Activated CD4-positive, alpha-beta T cell treated with anti-CD3 and anti-CD28 coated beads, Interleukin-2, amount 10 ng/mL, durations not matched to agents 24 days and 14 days (primary cell): Measurements from ENCODE around the gene VPS13D. TPM values are rescaled to one million over a fixed set of nuclear protein-coding genes. Genes with fewer than 3 reads are reported as not detected.

Experiments
- DNase-seq: peaks from one replicate; pipeline ENCODE4 v3.0.0; 2022
- H3K27ac Mint-ChIP-seq: one replicate; pipeline ENCODE4 v1.8.0; 2022; ENCODE audit warnings: mild to moderate bottlenecking, mixed read lengths
- H3K27me3 Mint-ChIP-seq: one replicate; pipeline ENCODE4 v1.8.0; 2022; ENCODE audit warnings: mixed read lengths
- H3K36me3 Mint-ChIP-seq: one replicate; pipeline ENCODE4 v1.8.0; 2022; ENCODE audit warnings: low read depth, mild to moderate bottlenecking, mixed read lengths
- H3K4me1 Mint-ChIP-seq: one replicate; pipeline ENCODE4 v1.8.0; 2021; ENCODE audit warnings: mixed read lengths
- H3K4me3 Mint-ChIP-seq: one replicate; pipeline ENCODE4 v1.8.0; 2022; ENCODE audit warnings: mild to moderate bottlenecking, moderate library complexity, mixed read lengths
- H3K9me3 Mint-ChIP-seq: one replicate; pipeline ENCODE4 v1.8.0; 2021; ENCODE audit warnings: mixed read lengths
- intact Hi-C: fragments of 100-400 bp; cut with micrococcal nuclease; formaldehyde crosslinking; loops from one replicate; pipeline ENCODE4 v1.15.1; 2023
- total RNA-seq: library from RNA; stranded (reverse); gene quantifications from 2 replicates; pipeline ENCODE4 v1.2.3, GENCODE V29; 2022

The VPS13D gene
- total RNA-seq, result 26.9 and 30.8 TPM in 2 replicates

- Mint-ChIP-seq H3K27ac (peak within 1 kb of the TSS; percentile 37), H3K36me3 (peaks cover 3% of the 10 kb centered on the region), H3K27me3 (peaks cover 4% of the 10 kb centered on the region), H3K9me3 (no peaks in the 10 kb centered on the region), H3K4me3 (peak within 1 kb of the TSS; percentile 87), H3K4me1 (peaks cover 8% of the 10 kb centered on the region)
- intact Hi-C loops, result loop anchor here (1.0 to 2.0 kb wide), 2 partner anchors 389 to 429 kb away; no protein-coding TSS in a partner anchor
- DNase-seq, result peak; percentile 96
Observed at GRCh38 chr1:12229835-12230548, at the start of gene VPS13D. Gene VPS13D (plus strand): TSS chr1:12230030. CDS start chr1:12234267, 4,237 bp downstream.

GRCh38 chr1:12180315-12180714 is 49.5 kb upstream of the VPS13D start:
- intact Hi-C loops, result no loop called here
- peaks cover 51% of the 10 kb centered on the region for H3K36me3 Mint-ChIP-seq
- no peaks in the 10 kb centered on the region for H3K27me3 Mint-ChIP-seq
- no peaks in the 10 kb centered on the region for H3K9me3 Mint-ChIP-seq
- peak overlapping the region; percentile 69 for H3K27ac Mint-ChIP-seq
- peaks cover 67% of the 10 kb centered on the region for H3K4me1 Mint-ChIP-seq
- no peak overlapping the region for H3K4me3 Mint-ChIP-seq
- no peak for DNase-seq

GRCh38 chr1:12180903-12181302 is 48.9 kb upstream of the VPS13D start:
- Mint-ChIP-seq H3K4me3 (no peak overlapping the region), H3K27ac (peak overlapping the region; percentile 58), H3K4me1 (peaks cover 62% of the 10 kb centered on the region), H3K27me3 (no peaks in the 10 kb centered on the region), H3K9me3 (no peaks in the 10 kb centered on the region), H3K36me3 (peaks cover 47% of the 10 kb centered on the region)
- intact Hi-C loops, result no loop called here
- DNase-seq, result no peak

- Mint-ChIP-seq H3K36me3 (peaks cover 42% of the 10 kb centered on the region), H3K27ac (peak overlapping the region; percentile 29), H3K4me3 (no peak overlapping the region), H3K27me3 (no peaks in the 10 kb centered on the region), H3K9me3 (no peaks in the 10 kb centered on the region), H3K4me1 (peaks cover 57% of the 10 kb centered on the region)
- intact Hi-C loops, result no loop called here
- no peak for DNase-seq
Observed at GRCh38 chr1:12181568-12181967, 48.3 kb upstream of the VPS13D start.

- intact Hi-C loops, result no loop called here
- no peak overlapping the region for H3K4me3 Mint-ChIP-seq
Observed at GRCh38 chr1:12182410-12182984, 47.3 kb upstream of the VPS13D start.

GRCh38 chr1:12183095-12183794 is 46.6 kb upstream of the VPS13D start:
- H3K27me3 Mint-ChIP-seq, result no peaks in the 10 kb centered on the region
- peak overlapping the region; percentile 31 for H3K27ac Mint-ChIP-seq
- DNase-seq, result no peak
- peaks cover 51% of the 10 kb centered on the region for H3K4me1 Mint-ChIP-seq
- H3K4me3 Mint-ChIP-seq, result no peak overlapping the region
- intact Hi-C loops, result no loop called here
- H3K9me3 Mint-ChIP-seq, result no peaks in the 10 kb centered on the region
- peaks cover 44% of the 10 kb centered on the region for H3K36me3 Mint-ChIP-seq

More at GRCh38 chr1:12182410-12182984, 47.3 kb upstream of the VPS13D start:
- no peak for DNase-seq
- Mint-ChIP-seq H3K9me3 (no peaks in the 10 kb centered on the region), H3K36me3 (peaks cover 44% of the 10 kb centered on the region), H3K4me1 (peaks cover 54% of the 10 kb centered on the region), H3K27me3 (no peaks in the 10 kb centered on the region), H3K27ac (peak overlapping the region; percentile 57)

GRCh38 chr1:12184008-12184681 is 45.7 kb upstream of the VPS13D start:
- intact Hi-C loops, result no loop called here
- Mint-ChIP-seq H3K4me1 (peaks cover 46% of the 10 kb centered on the region), H3K9me3 (no peaks in the 10 kb centered on the region), H3K4me3 (no peak overlapping the region), H3K27me3 (no peaks in the 10 kb centered on the region), H3K27ac (peak overlapping the region; percentile 65), H3K36me3 (peaks cover 41% of the 10 kb centered on the region)
- DNase-seq, result no peak

- intact Hi-C loops, result no loop called here
- peak overlapping the region; percentile 41 for H3K27ac Mint-ChIP-seq
- no peak for DNase-seq
- H3K4me1 Mint-ChIP-seq, result peaks cover 44% of the 10 kb centered on the region
- no peaks in the 10 kb centered on the region for H3K27me3 Mint-ChIP-seq
- H3K9me3 Mint-ChIP-seq, result no peaks in the 10 kb centered on the region
- no peak overlapping the region for H3K4me3 Mint-ChIP-seq
- peaks cover 43% of the 10 kb centered on the region for H3K36me3 Mint-ChIP-seq
Observed at GRCh38 chr1:12185036-12185917, 44.6 kb upstream of the VPS13D start.

- no peak for DNase-seq
- H3K4me3 Mint-ChIP-seq, result no peak overlapping the region
- peaks cover 44% of the 10 kb centered on the region for H3K36me3 Mint-ChIP-seq
- intact Hi-C loops, result no loop called here
- no peak overlapping the region for H3K27ac Mint-ChIP-seq
- no peaks in the 10 kb centered on the region for H3K9me3 Mint-ChIP-seq
- H3K27me3 Mint-ChIP-seq, result no peaks in the 10 kb centered on the region
- peaks cover 47% of the 10 kb centered on the region for H3K4me1 Mint-ChIP-seq
Observed at GRCh38 chr1:12185918-12186678, 43.7 kb upstream of the VPS13D start.

GRCh38 chr1:12186679-12186985 is 43.2 kb upstream of the VPS13D start:
- Mint-ChIP-seq H3K9me3 (no peaks in the 10 kb centered on the region), H3K27ac (no peak overlapping the region), H3K4me3 (no peak overlapping the region), H3K36me3 (peaks cover 44% of the 10 kb centered on the region), H3K27me3 (no peaks in the 10 kb centered on the region), H3K4me1 (peaks cover 47% of the 10 kb centered on the region)
- no peak for DNase-seq
- intact Hi-C loops, result no loop called here

- Mint-ChIP-seq H3K4me3 (no peak overlapping the region), H3K36me3 (peaks cover 45% of the 10 kb centered on the region), H3K27me3 (no peaks in the 10 kb centered on the region), H3K4me1 (peaks cover 39% of the 10 kb centered on the region), H3K27ac (peak overlapping the region; percentile 8), H3K9me3 (no peaks in the 10 kb centered on the region)
- no peak for DNase-seq
- intact Hi-C loops, result no loop called here
Observed at GRCh38 chr1:12188115-12188514, 41.7 kb upstream of the VPS13D start.

- Mint-ChIP-seq H3K36me3 (peaks cover 45% of the 10 kb centered on the region), H3K27ac (peak overlapping the region; percentile 60), H3K4me1 (peaks cover 38% of the 10 kb centered on the region), H3K27me3 (no peaks in the 10 kb centered on the region), H3K9me3 (no peaks in the 10 kb centered on the region), H3K4me3 (no peak overlapping the region)
- intact Hi-C loops, result no loop called here
- no peak for DNase-seq
Observed at GRCh38 chr1:12188657-12189327, 41.0 kb upstream of the VPS13D start.
